ENCODE results near the gene KRTAP4-4.

- TF ChIP-seq POLR2AphosphoS5 (IDR thresholded peaks at IDR 0.05) (no peak), POLR2A (IDR thresholded peaks at IDR 0.05) (no peak)
- TF ChIP-seq, protein P1, sequence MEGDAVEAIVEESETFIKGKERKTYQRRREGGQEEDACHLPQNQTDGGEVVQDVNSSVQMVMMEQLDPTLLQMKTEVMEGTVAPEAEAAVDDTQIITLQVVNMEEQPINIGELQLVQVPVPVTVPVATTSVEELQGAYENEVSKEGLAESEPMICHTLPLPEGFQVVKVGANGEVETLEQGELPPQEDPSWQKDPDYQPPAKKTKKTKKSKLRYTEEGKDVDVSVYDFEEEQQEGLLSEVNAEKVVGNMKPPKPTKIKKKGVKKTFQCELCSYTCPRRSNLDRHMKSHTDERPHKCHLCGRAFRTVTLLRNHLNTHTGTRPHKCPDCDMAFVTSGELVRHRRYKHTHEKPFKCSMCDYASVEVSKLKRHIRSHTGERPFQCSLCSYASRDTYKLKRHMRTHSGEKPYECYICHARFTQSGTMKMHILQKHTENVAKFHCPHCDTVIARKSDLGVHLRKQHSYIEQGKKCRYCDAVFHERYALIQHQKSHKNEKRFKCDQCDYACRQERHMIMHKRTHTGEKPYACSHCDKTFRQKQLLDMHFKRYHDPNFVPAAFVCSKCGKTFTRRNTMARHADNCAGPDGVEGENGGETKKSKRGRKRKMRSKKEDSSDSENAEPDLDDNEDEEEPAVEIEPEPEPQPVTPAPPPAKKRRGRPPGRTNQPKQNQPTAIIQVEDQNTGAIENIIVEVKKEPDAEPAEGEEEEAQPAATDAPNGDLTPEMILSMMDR (IDR thresholded peaks at IDR 0.05), result no peak
Measured at GRCh38 chr17:41163828-41164227, 3.3 kb upstream of the KRTAP4-4 start.
